WTC11 (cell line): ENCODE results near the gene OS9.
"Not testable (repeated sequence)": the region's sequence is repeated elsewhere in the genome, so short reads cannot be mapped to it uniquely, and the experiment has no call there.

Experiments used
- CREM ChIP-seq: sonication (generic); formaldehyde crosslinking; IDR thresholded peaks from 2 replicates; pipeline ENCODE4 v1.8.1; 2022; ENCODE audit warnings: mild to moderate bottlenecking, missing genetic modification reagents, moderate library complexity
- ESRRA ChIP-seq: sonication (generic); formaldehyde crosslinking; IDR thresholded peaks from 2 replicates; pipeline ENCODE4 v1.8.1; 2022; ENCODE audit warnings: mild to moderate bottlenecking, missing genetic modification reagents, borderline replicate concordance
- TP53 ChIP-seq: sonication (generic); formaldehyde crosslinking; IDR thresholded peaks from 2 replicates; pipeline ENCODE4 v1.8.1; 2023; ENCODE audit warnings: mild to moderate bottlenecking, missing genetic modification reagents
- ZNF416 ChIP-seq: fragments of 250-450 bp; sonication (Bioruptor Pico); IDR thresholded peaks from 2 replicates; pipeline ENCODE4 v1.9.0; 2021; ENCODE audit warnings: mild to moderate bottlenecking, inconsistent platforms
- TF ChIP-seq, protein P1 (sequence below): fragments of 250-450 bp; sonication (Bioruptor Pico); conservative IDR thresholded peaks from 2 replicates; pipeline ENCODE4 v1.9.0; 2021; ENCODE audit warnings: mild to moderate bottlenecking
- TF ChIP-seq, protein P2 (sequence below): sonication (generic); formaldehyde crosslinking; IDR thresholded peaks from 2 replicates; pipeline ENCODE4 v1.8.0; 2022; ENCODE audit warnings: mild to moderate bottlenecking, missing genetic modification reagents
- TF ChIP-seq, protein P3 (sequence below): sonication (generic); formaldehyde crosslinking; IDR thresholded peaks from 2 replicates; pipeline ENCODE4 v1.8.1; 2023; ENCODE audit warnings: mild to moderate bottlenecking, missing genetic modification reagents
- TF ChIP-seq, protein P4 (sequence below): sonication (generic); formaldehyde crosslinking; conservative IDR thresholded peaks from 2 replicates; pipeline ENCODE4 v1.8.1; 2022; ENCODE audit warnings: mild to moderate bottlenecking, missing genetic modification reagents
- TF ChIP-seq, protein P5 (sequence below): fragments of 200-600 bp; IDR thresholded peaks from 2 replicates; pipeline ENCODE4 v1.8.0; 2022; ENCODE audit warnings: antibody characterized with exemption

DNA sequence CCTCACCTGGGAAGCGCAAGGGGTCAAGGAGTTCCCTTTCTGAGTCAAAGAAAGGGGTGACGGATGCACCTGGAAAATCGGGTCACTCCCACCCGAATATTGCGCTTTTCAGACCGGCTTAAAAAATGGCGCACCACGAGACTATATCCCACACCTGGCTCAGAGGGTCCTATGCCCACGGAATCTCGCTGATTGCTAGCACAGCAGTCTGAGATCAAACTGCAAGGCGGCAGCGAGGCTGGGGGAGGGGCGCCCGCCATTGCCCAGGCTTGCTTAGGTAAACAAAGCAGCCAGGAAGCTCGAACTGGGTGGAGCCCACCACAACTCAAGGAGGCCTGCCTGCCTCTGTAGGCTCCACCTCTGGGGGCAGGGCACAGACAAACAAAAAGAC lies 47.3 kb upstream of the OS9 start:
- TF ChIP-seq, protein P1, sequence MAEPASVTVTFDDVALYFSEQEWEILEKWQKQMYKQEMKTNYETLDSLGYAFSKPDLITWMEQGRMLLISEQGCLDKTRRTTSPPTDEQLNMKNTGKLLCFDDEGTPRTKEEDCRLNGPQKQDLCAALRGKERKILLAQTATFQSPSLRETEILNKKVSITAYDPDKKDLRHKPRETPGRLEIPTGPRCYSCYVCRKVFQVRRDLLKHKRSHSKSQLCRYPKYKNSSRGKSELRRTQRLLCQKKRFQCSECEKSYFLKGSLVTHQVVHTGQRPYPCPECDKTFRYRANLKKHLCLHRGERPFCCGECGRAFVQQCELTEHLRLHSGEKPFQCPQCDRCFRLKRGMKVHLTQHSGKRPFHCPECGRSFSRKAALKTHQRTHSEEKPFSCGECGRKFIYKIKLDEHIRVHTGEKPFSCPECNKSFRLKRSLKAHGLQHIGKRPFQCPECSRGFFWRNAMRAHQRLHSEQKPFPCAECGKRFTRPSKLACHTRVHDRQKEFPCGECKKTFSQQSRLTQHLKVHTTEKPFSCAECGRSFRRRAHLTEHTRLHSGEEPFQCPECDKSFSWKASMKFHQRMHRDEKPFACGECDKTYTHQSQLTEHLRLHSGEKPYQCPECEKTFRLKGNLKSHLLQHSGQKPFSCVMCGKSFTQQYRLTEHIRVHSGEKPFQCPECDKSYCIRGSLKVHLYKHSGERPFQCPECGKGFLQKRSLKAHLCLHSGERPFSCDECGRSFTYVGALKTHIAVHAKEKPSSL (CRISPR knock-in tag) = not testable (repeated sequence)
- TF ChIP-seq, protein P2, sequence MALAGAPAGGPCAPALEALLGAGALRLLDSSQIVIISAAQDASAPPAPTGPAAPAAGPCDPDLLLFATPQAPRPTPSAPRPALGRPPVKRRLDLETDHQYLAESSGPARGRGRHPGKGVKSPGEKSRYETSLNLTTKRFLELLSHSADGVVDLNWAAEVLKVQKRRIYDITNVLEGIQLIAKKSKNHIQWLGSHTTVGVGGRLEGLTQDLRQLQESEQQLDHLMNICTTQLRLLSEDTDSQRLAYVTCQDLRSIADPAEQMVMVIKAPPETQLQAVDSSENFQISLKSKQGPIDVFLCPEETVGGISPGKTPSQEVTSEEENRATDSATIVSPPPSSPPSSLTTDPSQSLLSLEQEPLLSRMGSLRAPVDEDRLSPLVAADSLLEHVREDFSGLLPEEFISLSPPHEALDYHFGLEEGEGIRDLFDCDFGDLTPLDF (CRISPR knock-in tag) = not testable (repeated sequence)
- TF ChIP-seq TP53 (CRISPR knock-in tag); ESRRA (CRISPR knock-in tag); CREM; ZNF416 (CRISPR knock-in tag): not testable (repeated sequence)
- TF ChIP-seq, protein P3, sequence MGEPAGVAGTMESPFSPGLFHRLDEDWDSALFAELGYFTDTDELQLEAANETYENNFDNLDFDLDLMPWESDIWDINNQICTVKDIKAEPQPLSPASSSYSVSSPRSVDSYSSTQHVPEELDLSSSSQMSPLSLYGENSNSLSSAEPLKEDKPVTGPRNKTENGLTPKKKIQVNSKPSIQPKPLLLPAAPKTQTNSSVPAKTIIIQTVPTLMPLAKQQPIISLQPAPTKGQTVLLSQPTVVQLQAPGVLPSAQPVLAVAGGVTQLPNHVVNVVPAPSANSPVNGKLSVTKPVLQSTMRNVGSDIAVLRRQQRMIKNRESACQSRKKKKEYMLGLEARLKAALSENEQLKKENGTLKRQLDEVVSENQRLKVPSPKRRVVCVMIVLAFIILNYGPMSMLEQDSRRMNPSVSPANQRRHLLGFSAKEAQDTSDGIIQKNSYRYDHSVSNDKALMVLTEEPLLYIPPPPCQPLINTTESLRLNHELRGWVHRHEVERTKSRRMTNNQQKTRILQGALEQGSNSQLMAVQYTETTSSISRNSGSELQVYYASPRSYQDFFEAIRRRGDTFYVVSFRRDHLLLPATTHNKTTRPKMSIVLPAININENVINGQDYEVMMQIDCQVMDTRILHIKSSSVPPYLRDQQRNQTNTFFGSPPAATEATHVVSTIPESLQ (CRISPR knock-in tag) = not testable (repeated sequence)
- TF ChIP-seq, protein P4, sequence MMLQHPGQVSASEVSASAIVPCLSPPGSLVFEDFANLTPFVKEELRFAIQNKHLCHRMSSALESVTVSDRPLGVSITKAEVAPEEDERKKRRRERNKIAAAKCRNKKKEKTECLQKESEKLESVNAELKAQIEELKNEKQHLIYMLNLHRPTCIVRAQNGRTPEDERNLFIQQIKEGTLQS (CRISPR knock-in tag) = not testable (repeated sequence)
- TF ChIP-seq, protein P5, sequence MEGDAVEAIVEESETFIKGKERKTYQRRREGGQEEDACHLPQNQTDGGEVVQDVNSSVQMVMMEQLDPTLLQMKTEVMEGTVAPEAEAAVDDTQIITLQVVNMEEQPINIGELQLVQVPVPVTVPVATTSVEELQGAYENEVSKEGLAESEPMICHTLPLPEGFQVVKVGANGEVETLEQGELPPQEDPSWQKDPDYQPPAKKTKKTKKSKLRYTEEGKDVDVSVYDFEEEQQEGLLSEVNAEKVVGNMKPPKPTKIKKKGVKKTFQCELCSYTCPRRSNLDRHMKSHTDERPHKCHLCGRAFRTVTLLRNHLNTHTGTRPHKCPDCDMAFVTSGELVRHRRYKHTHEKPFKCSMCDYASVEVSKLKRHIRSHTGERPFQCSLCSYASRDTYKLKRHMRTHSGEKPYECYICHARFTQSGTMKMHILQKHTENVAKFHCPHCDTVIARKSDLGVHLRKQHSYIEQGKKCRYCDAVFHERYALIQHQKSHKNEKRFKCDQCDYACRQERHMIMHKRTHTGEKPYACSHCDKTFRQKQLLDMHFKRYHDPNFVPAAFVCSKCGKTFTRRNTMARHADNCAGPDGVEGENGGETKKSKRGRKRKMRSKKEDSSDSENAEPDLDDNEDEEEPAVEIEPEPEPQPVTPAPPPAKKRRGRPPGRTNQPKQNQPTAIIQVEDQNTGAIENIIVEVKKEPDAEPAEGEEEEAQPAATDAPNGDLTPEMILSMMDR = not testable (repeated sequence)
